ENCODE results near the gene SLA2.
"Not testable (repeated sequence)": the region's sequence is repeated elsewhere in the genome, so short reads cannot be mapped to it uniquely, and the experiment has no call there.

The SLA2 gene

GRCh38 chr20:36613974-36614373, 32.0 kb downstream of the SLA2 start:
- ATAC-seq, result no peak
- TF ChIP-seq CREB5 (CRISPR knock-in tag; IDR thresholded peaks at IDR 0.05; ENCODE audit: low read depth), result no peak
- TF ChIP-seq GLIS3 (CRISPR knock-in tag; IDR thresholded peaks at IDR 0.05), result no peak
- TF ChIP-seq TOX (CRISPR knock-in tag; IDR thresholded peaks at IDR 0.05; ENCODE audit: borderline replicate concordance), result no peak
- TF ChIP-seq BACH2 (CRISPR knock-in tag; IDR thresholded peaks at IDR 0.05; ENCODE audit: borderline replicate concordance), result no peak
- TF ChIP-seq RARB (CRISPR knock-in tag; IDR thresholded peaks at IDR 0.05), result no peak
- no peak for TF ChIP-seq TCF4 (CRISPR knock-in tag; IDR thresholded peaks at IDR 0.05; ENCODE audit: borderline replicate concordance)
- no peak for TF ChIP-seq ZNF70 (CRISPR knock-in tag; IDR thresholded peaks at IDR 0.05)
- no peak for TF ChIP-seq OSR1 (CRISPR knock-in tag; IDR thresholded peaks at IDR 0.05)
- no peak for TF ChIP-seq ZFP30 (CRISPR knock-in tag; IDR thresholded peaks at IDR 0.05)
- TF ChIP-seq ZFP3 (CRISPR knock-in tag; IDR thresholded peaks at IDR 0.05), result no peak

GRCh38 chr20:36611625-36612024, 34.4 kb downstream of the SLA2 start:
- TF ChIP-seq GLIS3 (CRISPR knock-in tag; IDR thresholded peaks at IDR 0.05), result no peak
- TF ChIP-seq TCF4 (CRISPR knock-in tag; IDR thresholded peaks at IDR 0.05; ENCODE audit: borderline replicate concordance), result no peak
- TF ChIP-seq PATZ1 (CRISPR knock-in tag; IDR thresholded peaks at IDR 0.05; ENCODE audit: borderline replicate concordance), result no peak
- TF ChIP-seq TSHZ2 (CRISPR knock-in tag; IDR thresholded peaks at IDR 0.05), result no peak
- no peak for TF ChIP-seq TOX (CRISPR knock-in tag; IDR thresholded peaks at IDR 0.05; ENCODE audit: borderline replicate concordance)
- no peak for TF ChIP-seq ARNTL (CRISPR knock-in tag; IDR thresholded peaks at IDR 0.05; ENCODE audit: borderline replicate concordance, low read depth)
- no peak for TF ChIP-seq CSDC2 (CRISPR knock-in tag; IDR thresholded peaks at IDR 0.05)
- TF ChIP-seq POU6F1 (CRISPR knock-in tag; IDR thresholded peaks at IDR 0.05; ENCODE audit: borderline replicate concordance, low read depth), result no peak
- TF ChIP-seq SNAI2 (CRISPR knock-in tag; IDR thresholded peaks at IDR 0.05), result no peak
- TF ChIP-seq ISL1 (CRISPR knock-in tag; IDR thresholded peaks at IDR 0.05), result no peak
- TF ChIP-seq ZFP30 (CRISPR knock-in tag; IDR thresholded peaks at IDR 0.05), result no peak
- no peak for TF ChIP-seq RARB (CRISPR knock-in tag; IDR thresholded peaks at IDR 0.05)
- no peak for TF ChIP-seq ZNF8 (CRISPR knock-in tag; IDR thresholded peaks at IDR 0.05)
- no peak for TF ChIP-seq OSR1 (CRISPR knock-in tag; IDR thresholded peaks at IDR 0.05)
- TF ChIP-seq PPARA (CRISPR knock-in tag; IDR thresholded peaks at IDR 0.05; ENCODE audit: borderline replicate concordance), result no peak
- ATAC-seq, result no peak

- not testable (repeated sequence) for ATAC-seq
Observed at GRCh38 chr20:36608388-36608728, 37.6 kb downstream of the SLA2 start.

GRCh38 chr20:36607586-36608387, 38.2 kb downstream of the SLA2 start:
- TF ChIP-seq ZC3H10 (CRISPR knock-in tag; IDR thresholded peaks at IDR 0.05) (no peak), ZNF565 (CRISPR knock-in tag; conservative IDR thresholded peaks at IDR 0.05; ENCODE audit: low read depth) (no peak), TCF4 (CRISPR knock-in tag; IDR thresholded peaks at IDR 0.05; ENCODE audit: borderline replicate concordance) (no peak), ZNF70 (CRISPR knock-in tag; IDR thresholded peaks at IDR 0.05) (no peak), CSDC2 (CRISPR knock-in tag; IDR thresholded peaks at IDR 0.05) (no peak), GLIS3 (CRISPR knock-in tag; IDR thresholded peaks at IDR 0.05) (no peak)
- no peak for ATAC-seq

Data from SK-N-SH treated with all-trans-retinoic acid at 6 μM for 48 hours (cell line).